Activated T-helper 9 cell treated with anti-CD3 and anti-CD28 coated beads, Interleukin-2, amount 50 U/mL, for 16 hours (primary cell): ENCODE data around the gene FARS2.

Source experiments
- DNase-seq: peaks from one replicate; pipeline ENCODE4 v3.0.0-alpha.2; 2020; ENCODE audit warnings: low read depth

FARS2 gene

GRCh38 chr6:5507131-5507681, 245.9 kb downstream of the FARS2 start:
- no peak for DNase-seq

GRCh38 chr6:5509106-5509505, 247.8 kb downstream of the FARS2 start:
- DNase-seq, result no peak

DNA sequence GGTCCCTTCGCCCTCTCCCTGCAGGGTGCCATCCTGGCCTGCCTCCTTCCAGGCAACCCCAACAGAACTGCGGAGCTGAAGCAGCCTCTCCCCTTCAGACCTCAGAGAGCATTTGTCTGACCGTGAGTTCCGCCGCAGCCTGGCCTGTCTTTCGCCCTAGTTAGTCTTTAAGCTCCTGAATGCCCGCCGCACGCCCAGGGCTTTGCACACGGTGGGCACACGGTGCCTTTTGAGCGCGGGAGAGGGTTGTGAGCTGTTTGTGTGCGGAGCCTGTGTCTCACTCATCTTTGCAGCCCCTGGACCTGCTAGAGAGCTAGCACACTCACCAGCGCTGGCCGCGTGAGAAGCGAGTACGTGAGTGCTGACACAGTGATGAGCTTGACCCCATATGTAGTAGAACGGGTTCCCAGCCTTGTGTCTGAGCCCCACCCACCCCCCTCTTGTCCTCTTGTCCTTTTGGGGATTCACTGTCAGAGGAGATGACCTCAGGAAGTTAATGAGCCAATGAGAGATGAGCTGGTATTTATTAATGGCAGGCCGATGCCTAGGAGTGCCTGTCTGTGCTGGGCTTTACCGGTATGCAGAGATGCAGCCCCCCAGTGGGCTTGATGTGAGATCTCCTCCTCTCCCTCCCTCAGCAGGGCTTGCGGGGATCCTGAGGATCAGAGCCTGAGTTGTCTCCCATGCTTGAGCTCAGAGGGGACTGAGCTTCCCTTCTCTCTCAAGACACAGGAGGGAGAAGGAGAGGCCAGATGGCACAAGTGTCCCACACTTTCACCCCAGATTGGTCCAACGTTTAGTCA, 249.2 kb downstream of the FARS2 start:
- no peak for DNase-seq

- no peak for DNase-seq
Observed at GRCh38 chr6:5511954-5512353, 250.6 kb downstream of the FARS2 start.

- DNase-seq, result no peak
Observed at GRCh38 chr6:5512422-5512821, 251.1 kb downstream of the FARS2 start.

- DNase-seq, result no peak
Observed at GRCh38 chr6:5513408-5513807, 252.1 kb downstream of the FARS2 start.

DNA sequence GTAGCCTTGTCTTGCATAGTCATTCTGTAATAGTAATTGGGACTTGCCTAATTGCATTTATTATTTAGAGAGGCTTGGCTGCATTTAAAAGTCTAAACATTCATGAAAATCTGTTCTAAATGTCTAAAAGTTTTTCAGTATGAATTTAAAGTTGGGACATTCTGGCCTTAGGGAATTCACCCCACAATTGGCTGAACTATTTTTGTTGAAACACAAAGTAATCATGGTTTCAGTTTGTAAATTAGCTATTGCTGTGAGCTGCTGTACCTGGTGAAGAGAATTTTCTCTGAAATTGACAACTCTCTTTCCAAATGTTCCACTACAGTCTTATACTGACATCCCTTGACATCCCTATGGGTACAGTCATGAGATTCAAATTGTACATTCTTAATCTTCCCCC, 253.0 kb downstream of the FARS2 start:
- no peak for DNase-seq

DNA sequence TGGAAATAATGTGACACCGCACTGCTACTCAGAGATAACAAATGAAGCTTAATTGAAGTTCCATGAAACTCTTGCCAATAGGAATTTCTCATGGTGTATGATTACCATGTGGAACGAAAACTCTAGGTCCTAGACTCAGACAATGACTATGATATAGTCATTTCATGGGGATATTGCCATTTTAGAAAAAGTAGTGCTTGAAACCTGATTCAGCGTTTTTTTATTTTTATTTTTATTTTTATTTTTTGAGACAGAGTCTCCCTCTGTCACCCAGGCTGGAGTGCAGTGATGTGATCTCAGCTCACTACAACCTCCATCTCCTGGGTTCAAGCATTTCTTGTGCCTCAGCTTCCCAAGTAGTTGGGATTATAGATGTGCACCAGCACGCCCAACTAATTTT, 253.9 kb downstream of the FARS2 start:
- no peak for DNase-seq

GRCh38 chr6:5516036-5516435, 254.7 kb downstream of the FARS2 start:
- DNase-seq, result no peak

DNA sequence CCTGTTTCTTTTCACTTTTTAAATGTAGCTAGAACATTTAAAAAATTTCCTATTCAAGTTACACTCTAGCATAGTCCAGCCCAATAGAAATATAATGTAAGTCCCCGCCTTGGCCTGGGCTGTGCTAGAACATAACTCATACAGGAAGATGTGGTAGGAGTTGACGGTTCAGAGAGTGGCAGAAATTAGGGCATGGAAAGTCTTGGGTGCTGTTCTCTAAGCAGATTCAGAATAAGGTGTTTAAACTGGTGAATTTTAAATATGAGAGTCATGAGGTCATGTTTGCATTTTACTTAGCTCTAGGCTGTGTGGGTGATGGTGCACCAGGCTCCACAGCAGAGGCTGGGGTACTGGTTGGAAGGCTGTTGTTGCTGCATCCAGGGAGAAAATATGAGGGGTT, 256.5 kb downstream of the FARS2 start:
- peak; percentile 5 for DNase-seq

DNA sequence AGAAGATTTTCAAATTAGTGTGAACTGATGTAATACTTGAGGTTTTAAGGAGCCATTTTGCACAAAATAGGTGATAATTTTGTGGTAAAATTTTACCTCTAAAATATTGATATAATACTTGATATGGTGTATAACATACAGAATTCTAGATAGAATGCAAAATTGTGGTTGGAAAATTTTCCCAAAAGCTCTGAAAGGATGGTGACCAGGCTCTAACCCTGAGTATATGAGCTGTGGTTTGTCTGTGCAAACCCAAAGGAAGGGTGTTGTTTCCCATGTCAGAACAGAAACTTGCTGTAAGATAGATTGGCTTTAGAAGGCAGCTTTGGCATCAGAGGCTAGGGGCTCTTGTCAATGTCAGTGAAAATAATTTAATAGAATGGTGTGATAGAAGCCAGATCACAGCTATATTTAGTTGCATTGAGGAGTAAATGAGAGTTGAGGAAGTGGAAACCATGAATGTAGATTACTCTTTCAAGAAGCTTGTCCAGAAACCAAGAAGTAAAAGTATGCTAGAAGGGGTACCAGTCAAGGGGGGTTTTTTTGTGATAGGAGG, 257.7 kb downstream of the FARS2 start:
- no peak for DNase-seq

GRCh38 chr6:5520796-5521195, 259.5 kb downstream of the FARS2 start:
- no peak for DNase-seq

DNA sequence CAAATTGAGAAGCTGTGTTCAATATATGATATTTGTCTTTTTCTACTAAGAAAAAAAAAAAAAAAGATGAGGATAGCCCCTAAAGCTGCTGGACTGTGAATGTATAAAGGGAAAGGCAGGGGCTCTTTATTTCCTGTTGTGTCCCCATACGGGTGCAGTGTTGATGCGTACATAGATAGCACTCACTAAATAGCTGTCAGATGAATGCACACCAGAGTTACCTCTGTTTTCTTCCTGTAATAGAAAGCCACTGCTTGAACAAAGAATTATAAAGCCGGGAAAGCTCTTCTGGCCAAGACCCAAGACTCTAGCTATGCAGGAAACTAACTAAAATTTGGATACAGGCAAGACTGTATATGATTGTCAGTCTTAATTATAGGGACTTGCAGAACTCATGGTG, 260.0 kb downstream of the FARS2 start:
- no peak for DNase-seq

DNA sequence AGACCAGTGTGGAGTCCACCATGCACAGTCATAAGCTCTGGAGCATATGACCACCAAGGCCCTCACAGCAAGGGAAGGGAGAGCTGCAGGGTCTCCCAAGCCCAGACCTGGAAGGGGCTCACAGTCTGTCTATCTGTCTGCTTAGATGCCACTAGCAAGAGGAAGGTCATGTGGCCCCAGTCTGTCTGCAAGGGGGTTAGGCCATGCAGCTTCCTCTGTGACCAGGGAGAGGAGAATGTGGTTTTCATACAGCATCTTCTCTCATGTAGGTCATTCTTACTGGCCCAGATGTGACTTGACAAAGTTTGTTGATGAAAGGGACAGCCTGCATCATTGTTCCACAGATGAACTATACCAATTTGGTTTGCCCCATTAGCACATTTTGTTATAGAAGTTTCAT, 260.8 kb downstream of the FARS2 start:
- DNase-seq, result no peak

GRCh38 chr6:5524110-5524509, 262.8 kb downstream of the FARS2 start:
- DNase-seq, result no peak

DNA sequence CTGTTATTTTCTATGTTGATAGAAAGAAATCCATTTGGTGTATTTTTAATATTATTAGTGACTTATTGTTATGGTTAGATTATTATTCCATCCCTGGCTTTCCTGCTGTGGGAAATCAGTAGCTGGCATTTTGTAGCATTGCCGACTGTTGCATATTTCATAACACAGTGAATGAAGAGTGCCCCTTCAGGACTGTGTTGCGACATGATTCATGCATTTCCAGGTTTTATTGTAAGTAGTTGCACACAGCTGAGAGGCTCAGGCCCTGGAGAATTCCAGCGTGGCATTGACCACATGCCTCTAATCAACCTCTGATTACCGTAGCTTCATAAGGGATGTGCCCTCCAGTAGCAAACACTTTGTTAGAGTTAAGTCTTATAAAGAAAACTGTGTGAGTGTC, 263.9 kb downstream of the FARS2 start:
- DNase-seq, result no peak

- DNase-seq, result no peak
Observed at GRCh38 chr6:5529015-5529414, 267.7 kb downstream of the FARS2 start.

DNA sequence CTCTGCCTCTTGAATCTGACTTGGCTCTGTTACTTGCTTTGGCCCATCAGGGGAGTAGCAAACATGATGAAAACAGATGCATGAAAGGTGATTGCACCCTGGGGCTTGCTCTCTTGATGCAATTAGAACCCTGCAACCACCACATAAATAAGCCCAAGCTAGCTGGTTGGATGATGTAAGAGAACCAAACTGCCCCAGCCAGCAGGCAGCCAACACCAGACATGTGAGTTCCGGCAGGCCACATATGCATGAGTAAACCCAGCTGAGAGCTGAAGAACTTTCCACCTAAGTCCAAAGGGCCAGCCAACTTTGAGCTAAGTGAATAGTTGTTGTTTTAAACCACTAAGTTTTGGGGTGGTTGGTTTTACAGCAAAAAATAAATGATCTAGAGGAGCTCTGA, 268.4 kb downstream of the FARS2 start:
- no peak for DNase-seq

DNA sequence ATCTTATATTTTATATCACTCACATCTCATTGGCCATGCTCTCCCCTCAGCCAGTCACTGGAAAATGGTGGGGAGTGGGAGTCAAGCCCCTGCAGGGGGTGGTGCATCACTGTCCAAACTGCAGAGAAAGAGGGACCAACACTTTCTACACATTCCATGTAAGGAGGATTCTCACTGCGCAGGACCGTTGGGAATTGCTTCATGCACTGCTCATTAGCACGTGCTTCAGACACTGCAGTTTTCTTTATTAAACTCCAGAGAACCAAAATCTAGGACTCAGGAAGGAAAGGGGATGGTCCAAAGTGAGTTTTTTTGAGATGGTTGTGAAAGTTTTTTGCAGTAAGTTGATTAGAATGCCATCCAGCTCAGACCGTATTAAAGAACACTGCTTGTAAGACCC, 269.8 kb downstream of the FARS2 start:
- DNase-seq, result no peak

GRCh38 chr6:5531853-5532375, 270.6 kb downstream of the FARS2 start:
- DNase-seq, result no peak

DNA sequence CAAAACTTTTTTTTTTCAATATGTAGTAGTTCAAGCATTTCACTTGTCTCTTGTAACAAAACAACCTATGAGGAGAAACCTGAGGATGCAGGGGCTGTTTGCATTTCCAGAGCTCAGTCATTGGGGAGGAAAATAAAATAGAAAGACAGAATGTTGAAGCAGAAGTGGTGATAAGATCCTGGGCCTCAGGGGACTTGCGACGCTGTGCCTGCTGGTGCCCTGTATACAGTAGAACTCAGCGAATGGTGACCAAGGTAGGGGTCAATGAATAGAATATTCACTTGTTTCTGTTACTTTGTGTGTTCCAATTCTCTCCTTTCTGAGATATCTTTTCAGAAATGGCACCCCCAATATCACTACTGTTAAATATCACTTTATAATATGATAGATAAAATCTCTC, 271.6 kb downstream of the FARS2 start:
- no peak for DNase-seq

DNA sequence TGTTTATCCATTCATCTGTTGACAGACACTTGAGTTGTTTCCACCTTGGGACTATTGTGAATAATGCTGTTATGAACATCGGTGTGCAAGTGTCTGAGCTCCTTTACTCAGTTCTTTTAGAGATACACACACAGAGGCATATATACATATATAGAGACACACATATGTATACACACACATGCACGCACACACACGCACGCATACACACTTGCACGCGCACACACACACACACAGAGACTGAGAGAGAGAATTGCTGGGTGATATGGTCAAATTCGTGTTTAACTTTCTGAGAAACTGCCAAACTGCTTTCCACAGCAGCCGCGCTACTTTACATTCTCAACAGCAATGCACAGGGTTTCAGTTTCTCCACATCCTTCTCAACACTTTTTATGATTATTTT, 273.3 kb downstream of the FARS2 start:
- no peak for DNase-seq

DNA sequence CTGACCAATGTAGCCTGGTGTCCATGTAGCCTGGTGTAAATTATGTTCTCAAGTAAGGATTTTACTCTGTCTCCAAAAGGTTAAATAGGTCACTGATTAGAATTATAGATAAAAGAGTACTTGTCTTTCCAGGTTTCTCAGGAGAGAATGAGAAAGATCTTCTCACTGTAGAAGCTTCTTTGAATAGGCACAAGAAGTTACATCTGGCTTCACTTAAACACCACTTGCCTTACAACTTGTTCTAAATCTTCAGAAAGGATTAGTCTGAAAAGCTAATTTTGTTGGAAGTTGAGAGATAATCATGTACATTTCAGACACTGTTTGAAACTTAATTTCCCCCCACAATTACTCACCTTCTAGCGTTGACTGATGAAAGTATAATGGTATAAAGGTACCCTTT, 275.3 kb downstream of the FARS2 start:
- DNase-seq, result no peak

DNA sequence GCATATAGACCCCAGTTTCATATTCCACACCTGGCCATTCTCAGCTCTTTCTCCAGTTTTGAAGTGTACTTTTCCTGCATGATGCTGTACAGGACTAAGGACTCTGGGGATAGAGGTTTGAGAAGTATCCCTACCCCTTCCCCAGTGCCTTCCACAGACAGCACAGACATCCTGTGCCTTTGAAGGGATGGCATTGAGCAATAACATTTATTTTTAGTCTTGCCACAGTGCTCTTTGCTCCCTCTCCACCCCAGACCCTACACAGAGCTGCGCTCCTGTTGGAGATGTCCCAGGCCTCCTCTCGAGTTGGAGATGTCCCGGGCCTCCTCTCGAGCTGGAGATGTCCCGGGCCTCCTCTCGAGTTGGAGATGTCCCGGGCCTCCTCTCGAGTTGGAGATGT, 275.8 kb downstream of the FARS2 start:
- no peak for DNase-seq
